Measurements from ENCODE around the gene ARHGAP44.

ARHGAP44 gene

DNA sequence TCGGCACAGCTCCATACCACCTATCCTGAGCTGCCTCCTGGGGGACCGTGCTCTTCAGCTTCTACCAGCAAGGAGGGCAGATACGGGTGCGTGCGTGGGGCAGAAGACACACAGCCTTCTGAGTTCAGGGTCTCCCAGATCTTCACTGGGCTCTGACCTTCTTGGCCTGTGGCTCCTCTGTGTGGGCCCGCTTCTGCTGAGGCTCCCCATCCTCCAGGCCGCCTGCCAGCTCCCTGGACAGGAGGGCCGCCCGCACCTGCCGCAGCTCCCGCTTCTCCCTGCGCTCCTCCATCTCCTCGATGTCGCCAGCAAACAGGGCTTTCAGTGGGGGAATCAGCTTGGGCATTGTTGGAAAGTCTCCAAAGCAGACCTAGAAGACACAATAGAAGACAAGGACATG, 203.4 kb downstream of the ARHGAP44 start:
- Histone ChIP-seq H3K9ac (ENCODE audit: low read depth, low read length) (no peak overlapping the region), H3K36me3 (ENCODE audit: insufficient read depth, low read length) (peaks cover 39% of the 10 kb centered on the region), H3K4me1 (ENCODE audit: insufficient read depth, low read length) (peaks cover 6% of the 10 kb centered on the region), H3K9me3 (ENCODE audit: control insufficient read depth, insufficient read depth, low read length) (no peaks in the 10 kb centered on the region)

DNA sequence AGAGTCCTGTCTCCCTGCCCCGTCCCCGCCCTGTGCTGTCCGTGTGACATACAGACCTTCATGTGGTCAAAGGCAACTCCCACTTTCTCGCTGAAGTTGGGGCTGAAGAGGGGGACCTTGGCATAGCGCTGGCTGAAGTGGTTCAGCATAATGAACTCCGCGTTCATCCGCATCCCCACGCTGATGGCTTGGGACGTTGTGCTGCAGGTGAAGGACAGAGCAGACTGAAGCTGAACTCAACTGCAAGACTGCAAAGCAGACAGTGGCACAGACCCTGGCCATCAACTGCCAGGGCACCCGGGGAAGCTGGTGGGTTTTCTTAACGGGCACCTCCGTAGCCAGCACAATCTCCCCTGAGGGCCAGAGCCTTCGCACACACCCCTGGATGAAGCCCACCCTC, 204.3 kb downstream of the ARHGAP44 start:
- H3K9ac ChIP-seq (ENCODE audit: low read depth, low read length): no peak overlapping the region
- no peaks in the 10 kb centered on the region for H3K4me1 ChIP-seq (ENCODE audit: insufficient read depth, low read length)
- H3K9me3 ChIP-seq (ENCODE audit: control insufficient read depth, insufficient read depth, low read length): no peaks in the 10 kb centered on the region
- peaks cover 47% of the 10 kb centered on the region for H3K36me3 ChIP-seq (ENCODE audit: insufficient read depth, low read length)

DNA sequence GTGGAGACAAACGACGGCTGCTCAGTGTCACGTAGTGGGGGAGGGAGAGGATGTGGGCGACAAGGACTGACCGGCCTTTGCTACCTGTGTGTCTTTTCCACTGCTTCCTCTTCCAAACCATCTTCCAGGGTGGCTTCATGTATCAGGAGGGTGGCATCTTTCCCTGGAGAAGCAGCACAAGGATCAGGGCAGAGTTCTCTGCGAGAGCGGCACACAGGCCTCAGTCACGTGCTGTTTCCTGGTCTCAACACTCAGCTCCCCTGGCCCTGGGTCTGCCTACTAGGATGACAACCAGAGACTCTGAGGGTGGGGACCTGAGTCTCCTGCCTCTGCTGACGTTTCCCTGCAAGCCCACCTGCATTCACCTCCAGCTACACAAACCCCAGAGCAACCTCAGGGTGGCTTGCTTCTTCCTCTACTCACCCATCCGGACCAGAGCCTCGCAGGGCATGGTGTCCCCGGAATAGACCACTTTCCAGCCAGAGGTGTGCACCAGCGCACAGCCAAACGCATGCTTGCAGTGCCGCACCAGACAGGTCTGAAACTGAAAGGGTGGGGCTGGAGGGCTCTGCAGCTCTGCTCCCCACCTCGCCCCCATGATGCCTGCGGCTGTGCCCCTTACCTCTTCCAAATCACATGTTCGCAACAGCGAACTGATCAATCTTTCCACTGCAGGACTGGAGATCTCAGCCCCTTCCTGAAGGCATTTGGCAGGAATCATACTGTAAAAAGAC, 205.2 kb downstream of the ARHGAP44 start:
- H3K9me3 ChIP-seq (ENCODE audit: control insufficient read depth, insufficient read depth, low read length): no peaks in the 10 kb centered on the region
- no peaks in the 10 kb centered on the region for H3K4me1 ChIP-seq (ENCODE audit: insufficient read depth, low read length)
- peaks cover 49% of the 10 kb centered on the region for H3K36me3 ChIP-seq (ENCODE audit: insufficient read depth, low read length)
- H3K9ac ChIP-seq (ENCODE audit: low read depth, low read length): no peak overlapping the region

DNA sequence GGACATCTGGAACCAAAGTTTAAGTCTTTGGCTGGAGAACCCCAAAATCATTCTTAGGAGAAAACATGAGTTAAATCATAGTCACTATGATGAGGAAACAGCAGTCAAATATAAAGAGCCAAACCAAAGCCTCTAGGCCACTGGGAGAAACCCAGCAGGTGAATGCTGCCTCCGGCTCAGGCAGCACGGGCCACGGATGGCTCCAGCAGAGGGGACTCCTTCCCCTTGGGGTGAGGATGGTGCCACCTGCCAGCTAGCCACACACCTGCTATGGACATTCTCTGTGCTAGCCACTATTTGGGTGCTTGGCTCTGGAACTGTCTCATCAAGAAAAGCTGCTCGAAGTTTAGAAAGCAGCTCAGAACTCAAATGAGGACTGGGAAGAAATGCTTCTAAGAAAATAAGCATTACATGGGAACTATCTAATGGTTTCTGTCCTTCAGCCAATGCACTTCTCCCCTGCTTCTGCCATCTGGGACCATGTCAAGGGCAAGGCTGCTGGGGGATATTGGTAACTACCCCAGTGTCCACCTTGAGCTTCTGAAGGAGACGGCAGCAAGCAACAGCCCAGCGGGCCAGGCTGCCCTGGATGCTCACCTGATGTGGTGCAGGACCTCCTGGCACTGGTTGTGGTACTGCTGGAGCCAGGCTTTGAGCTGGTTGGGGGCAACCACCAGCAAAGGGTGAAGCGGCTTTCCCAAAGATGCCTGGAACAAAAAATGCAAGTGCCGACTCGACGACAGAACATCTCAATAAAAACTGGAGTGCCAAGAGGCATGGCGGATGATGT, 206.0 kb downstream of the ARHGAP44 start:
- Histone ChIP-seq H3K9ac (ENCODE audit: low read depth, low read length) (no peak overlapping the region), H3K36me3 (ENCODE audit: insufficient read depth, low read length) (peaks cover 55% of the 10 kb centered on the region), H3K9me3 (ENCODE audit: control insufficient read depth, insufficient read depth, low read length) (no peaks in the 10 kb centered on the region), H3K4me1 (ENCODE audit: insufficient read depth, low read length) (no peaks in the 10 kb centered on the region)

DNA sequence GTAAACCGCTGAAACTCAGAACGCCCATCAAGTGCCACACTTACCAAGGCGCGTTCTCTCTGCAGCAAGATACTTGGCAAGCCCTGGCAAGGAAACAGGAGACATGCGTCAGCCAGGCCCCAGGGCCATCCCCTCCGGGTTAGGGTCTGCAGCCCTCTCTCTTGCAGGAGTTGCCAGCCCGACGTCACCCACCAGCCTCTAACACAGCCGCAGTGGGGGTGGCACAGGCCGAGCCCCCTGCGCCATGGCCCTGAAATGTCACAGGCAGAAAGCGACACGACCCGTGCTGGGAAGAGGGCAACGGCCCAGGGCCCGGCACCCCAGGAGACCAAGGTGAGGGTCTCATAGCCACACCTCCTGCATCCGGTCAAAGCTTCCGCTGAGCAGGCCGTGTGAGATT, 206.6 kb downstream of the ARHGAP44 start:
- H3K36me3 ChIP-seq (ENCODE audit: insufficient read depth, low read length): peaks cover 57% of the 10 kb centered on the region
- H3K9ac ChIP-seq (ENCODE audit: low read depth, low read length): no peak overlapping the region
- H3K4me1 ChIP-seq (ENCODE audit: insufficient read depth, low read length): no peaks in the 10 kb centered on the region
- no peaks in the 10 kb centered on the region for H3K9me3 ChIP-seq (ENCODE audit: control insufficient read depth, insufficient read depth, low read length)

DNA sequence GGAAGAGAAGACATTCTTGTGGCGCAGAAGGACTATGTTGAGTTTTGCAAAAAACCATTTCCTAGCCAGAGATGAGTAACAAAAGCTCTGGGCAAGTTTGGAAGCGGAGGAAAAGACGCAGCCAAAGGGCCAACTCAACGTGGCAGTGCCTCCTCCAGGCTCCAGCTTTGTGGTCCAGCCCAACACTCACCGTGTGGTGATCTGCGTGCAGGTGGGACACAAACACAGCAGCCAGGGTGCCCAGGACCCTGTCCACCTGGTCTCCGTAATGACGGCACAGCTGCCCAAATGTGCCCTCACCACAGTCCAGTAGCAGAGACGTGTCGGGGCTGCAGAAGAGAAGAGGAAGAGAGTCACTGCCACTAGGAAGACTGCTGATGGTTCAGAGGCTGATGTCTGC, 207.1 kb downstream of the ARHGAP44 start:
- no peaks in the 10 kb centered on the region for H3K9me3 ChIP-seq (ENCODE audit: control insufficient read depth, insufficient read depth, low read length)
- no peak overlapping the region for H3K9ac ChIP-seq (ENCODE audit: low read depth, low read length)
- no peaks in the 10 kb centered on the region for H3K4me1 ChIP-seq (ENCODE audit: insufficient read depth, low read length)
- peaks cover 57% of the 10 kb centered on the region for H3K36me3 ChIP-seq (ENCODE audit: insufficient read depth, low read length)

DNA sequence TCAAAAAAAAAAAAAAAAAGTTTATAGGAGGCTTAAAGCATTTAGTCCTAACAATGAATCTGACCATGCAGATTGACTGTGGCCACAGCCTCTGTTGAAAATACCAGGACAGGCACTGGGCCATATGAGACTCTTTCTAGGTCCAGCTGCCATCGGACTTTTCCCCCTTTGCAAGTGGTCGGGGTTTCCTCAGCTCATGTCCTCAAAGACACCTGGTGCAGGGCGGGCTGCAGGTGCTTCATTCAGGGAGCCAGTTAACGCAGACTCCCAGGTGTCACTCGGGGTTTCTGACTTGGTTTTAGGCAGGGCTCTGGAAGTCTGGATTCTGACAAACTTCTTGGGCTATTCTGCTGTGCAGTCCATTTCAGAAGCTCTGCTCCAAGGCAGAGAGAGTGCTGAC, 207.6 kb downstream of the ARHGAP44 start:
- no peaks in the 10 kb centered on the region for H3K9me3 ChIP-seq (ENCODE audit: control insufficient read depth, insufficient read depth, low read length)
- no peaks in the 10 kb centered on the region for H3K4me1 ChIP-seq (ENCODE audit: insufficient read depth, low read length)
- no peak overlapping the region for H3K9ac ChIP-seq (ENCODE audit: low read depth, low read length)
- H3K36me3 ChIP-seq (ENCODE audit: insufficient read depth, low read length): peaks cover 54% of the 10 kb centered on the region

DNA sequence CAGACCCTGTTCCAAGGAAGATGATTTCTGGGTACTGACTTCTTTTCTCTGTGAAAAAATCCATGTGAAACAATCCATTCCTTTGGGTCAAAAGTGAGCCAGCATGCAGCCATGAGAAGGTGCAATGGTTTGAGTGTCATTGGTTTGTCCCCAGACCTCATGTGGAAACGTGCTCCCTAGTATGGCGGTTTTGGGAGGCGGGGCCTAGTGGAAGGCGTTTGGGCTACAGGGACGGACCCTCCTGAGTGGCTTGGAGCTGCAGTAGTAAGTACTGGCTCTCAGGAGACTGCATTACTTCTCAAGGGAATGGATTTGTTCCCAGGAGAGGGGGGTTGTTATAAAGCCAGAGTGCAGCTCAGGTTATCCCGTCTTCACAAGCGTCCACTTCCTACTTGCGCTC, 209.2 kb downstream of the ARHGAP44 start:
- Histone ChIP-seq H3K4me1 (ENCODE audit: insufficient read depth, low read length) (no peaks in the 10 kb centered on the region), H3K9ac (ENCODE audit: low read depth, low read length) (no peak overlapping the region), H3K36me3 (ENCODE audit: insufficient read depth, low read length) (peaks cover 65% of the 10 kb centered on the region), H3K9me3 (ENCODE audit: control insufficient read depth, insufficient read depth, low read length) (no peaks in the 10 kb centered on the region)

DNA sequence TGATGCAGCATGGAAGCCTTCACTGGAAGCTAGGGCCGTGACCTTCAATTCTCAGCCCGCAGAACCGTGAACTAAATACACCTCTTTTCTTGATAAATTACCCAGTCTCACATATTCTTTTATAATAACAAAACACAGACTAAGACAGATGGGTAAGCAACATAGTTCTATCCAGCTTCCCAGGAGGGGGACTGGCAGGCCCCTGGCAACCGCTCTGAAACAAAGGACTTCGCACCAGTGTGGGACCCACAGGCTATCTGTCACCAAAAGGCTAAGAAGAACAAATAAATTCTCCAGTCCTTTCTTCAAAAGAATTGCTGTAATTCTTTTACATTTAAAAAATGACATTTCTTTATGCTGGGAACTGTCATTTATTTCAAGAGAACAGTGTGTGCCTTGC, 209.6 kb downstream of the ARHGAP44 start:
- Histone ChIP-seq H3K9ac (ENCODE audit: low read depth, low read length) (no peak overlapping the region), H3K36me3 (ENCODE audit: insufficient read depth, low read length) (peaks cover 65% of the 10 kb centered on the region), H3K9me3 (ENCODE audit: control insufficient read depth, insufficient read depth, low read length) (no peaks in the 10 kb centered on the region), H3K4me1 (ENCODE audit: insufficient read depth, low read length) (no peaks in the 10 kb centered on the region)

DNA sequence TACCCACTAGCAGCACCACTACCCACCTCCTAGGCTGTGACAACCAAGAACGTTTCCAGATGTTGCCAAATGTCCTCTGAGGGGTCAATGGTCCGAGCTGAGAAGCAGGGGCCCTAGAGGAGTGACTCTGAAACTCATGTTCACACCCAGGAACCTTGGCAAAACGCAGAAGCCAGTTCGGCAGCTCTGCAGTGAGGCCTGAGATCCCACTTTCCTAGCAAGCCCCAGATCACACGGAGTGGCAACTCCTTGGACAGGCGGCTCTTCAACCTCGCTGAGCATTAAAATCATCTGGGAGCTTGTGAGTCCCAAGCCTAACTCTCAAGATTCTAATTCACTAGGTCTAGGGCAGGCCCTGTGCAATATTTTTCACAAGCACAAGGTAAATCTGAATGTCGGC, 211.3 kb downstream of the ARHGAP44 start:
- no peak overlapping the region for H3K9ac ChIP-seq (ENCODE audit: low read depth, low read length)
- peaks cover 56% of the 10 kb centered on the region for H3K36me3 ChIP-seq (ENCODE audit: insufficient read depth, low read length)
- H3K4me1 ChIP-seq (ENCODE audit: insufficient read depth, low read length): no peaks in the 10 kb centered on the region
- H3K9me3 ChIP-seq (ENCODE audit: control insufficient read depth, insufficient read depth, low read length): no peaks in the 10 kb centered on the region

DNA sequence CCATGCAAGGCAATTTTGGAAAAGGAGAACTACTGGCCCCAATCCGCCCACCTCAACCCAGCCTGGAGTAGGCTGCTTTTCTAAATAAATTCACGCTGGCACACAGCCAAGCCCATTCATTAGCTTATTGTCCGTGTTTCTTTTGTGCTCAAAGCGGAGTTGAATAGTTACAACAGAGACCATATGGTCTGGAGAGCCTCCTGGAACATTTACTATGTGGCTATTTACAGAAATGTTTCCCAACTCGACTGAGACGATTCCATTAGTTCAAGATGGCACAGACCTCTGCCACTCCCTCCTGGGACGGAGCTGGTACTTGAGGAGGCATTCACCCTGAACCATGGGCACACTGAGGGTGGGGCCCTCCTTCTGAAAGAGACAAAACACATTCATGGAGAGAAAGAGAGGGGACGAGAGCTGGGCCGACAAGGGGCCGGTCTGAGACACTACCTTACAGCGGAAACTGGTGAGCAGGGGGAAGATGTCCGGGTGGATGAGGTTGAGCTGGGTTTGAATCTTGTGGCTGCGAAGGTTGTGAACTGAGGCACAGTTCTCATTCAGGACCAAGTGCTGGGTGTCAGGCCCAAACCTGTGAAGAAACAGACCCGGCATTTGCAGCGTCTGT, 212.8 kb downstream of the ARHGAP44 start:
- Histone ChIP-seq H3K4me1 (ENCODE audit: insufficient read depth, low read length) (no peaks in the 10 kb centered on the region), H3K9me3 (ENCODE audit: control insufficient read depth, insufficient read depth, low read length) (no peaks in the 10 kb centered on the region), H3K36me3 (ENCODE audit: insufficient read depth, low read length) (peaks cover 41% of the 10 kb centered on the region), H3K9ac (ENCODE audit: low read depth, low read length) (no peak overlapping the region)

DNA sequence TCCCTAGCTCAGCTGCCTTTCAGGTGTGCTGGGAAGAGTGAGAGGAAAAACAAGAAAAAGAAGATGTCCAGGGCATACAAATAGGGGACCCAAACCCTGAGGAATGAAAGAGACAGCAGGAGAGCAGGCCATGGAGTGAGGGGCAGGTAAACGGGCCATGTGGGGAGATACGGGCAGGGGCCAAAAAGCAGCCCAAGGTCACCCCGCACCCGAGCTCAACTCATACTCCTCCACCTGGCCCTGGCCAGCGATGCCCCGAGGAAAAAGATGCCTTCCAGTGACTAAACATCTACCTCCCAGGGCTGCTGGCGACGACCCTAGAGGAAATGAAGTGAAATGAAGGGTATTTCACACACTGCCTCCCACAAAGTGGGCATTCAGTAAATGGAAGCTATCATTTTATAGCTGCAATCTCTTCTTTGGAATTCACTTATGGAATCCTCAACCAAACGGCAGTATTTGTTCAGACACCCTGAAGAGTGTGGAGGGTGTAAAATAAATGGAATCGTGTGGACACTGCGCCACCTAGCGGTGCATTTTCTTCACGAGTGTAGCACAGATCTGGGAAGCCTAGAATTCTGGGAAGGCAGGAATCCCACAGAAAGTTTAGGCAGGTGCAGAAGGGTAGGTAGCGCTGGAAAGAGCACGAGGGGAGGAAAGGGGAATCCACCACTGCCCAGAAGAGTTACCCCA, 213.6 kb downstream of the ARHGAP44 start:
- Histone ChIP-seq H3K9me3 (ENCODE audit: control insufficient read depth, insufficient read depth, low read length) (no peaks in the 10 kb centered on the region), H3K36me3 (ENCODE audit: insufficient read depth, low read length) (peaks cover 34% of the 10 kb centered on the region), H3K9ac (ENCODE audit: low read depth, low read length) (no peak overlapping the region), H3K4me1 (ENCODE audit: insufficient read depth, low read length) (no peaks in the 10 kb centered on the region)

DNA sequence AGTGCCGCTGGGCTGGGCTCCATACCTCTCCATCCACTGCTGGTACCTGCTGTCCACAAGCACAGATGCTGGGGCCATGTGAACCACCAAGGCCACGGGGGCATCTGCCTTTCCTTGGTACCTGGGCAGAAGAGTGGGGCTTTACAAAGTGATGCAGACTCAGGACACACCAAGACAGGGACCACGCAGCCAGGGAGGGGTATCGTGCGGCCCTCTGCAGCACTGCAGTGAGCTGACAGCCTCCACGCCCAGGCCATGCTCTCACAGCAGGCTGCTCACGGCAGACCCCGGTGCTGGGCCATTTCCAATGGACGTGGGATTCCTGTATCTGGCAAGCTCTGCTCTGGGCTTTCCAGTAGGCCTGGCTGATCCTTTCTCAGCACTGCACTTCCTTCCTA, 214.2 kb downstream of the ARHGAP44 start:
- no peaks in the 10 kb centered on the region for H3K9me3 ChIP-seq (ENCODE audit: control insufficient read depth, insufficient read depth, low read length)
- H3K4me1 ChIP-seq (ENCODE audit: insufficient read depth, low read length): no peaks in the 10 kb centered on the region
- H3K9ac ChIP-seq (ENCODE audit: low read depth, low read length): no peak overlapping the region
- peaks cover 29% of the 10 kb centered on the region for H3K36me3 ChIP-seq (ENCODE audit: insufficient read depth, low read length)

DNA sequence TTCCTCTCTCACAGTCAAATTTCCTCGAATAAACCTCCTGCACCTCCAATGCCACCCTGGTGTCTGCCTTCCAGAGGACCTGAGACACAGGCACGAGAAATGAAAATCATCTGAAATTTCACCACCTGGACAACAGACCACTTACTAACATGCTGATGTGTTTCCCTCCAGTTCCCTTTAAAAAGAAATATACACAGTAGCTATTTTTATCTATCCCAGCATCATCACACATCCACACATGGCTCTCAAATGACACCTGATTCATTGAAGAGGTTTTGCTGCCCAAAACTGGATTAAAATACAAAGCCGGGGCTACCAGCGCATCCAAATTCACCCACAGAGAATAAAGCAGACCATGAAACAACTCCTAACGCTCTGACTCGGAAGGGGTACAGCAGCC, 214.6 kb downstream of the ARHGAP44 start:
- Histone ChIP-seq H3K9ac (ENCODE audit: low read depth, low read length) (no peak overlapping the region), H3K36me3 (ENCODE audit: insufficient read depth, low read length) (peaks cover 32% of the 10 kb centered on the region), H3K4me1 (ENCODE audit: insufficient read depth, low read length) (no peaks in the 10 kb centered on the region), H3K9me3 (ENCODE audit: control insufficient read depth, insufficient read depth, low read length) (no peaks in the 10 kb centered on the region)

Data from ES-I3 (cell line).